Hepatocyte (in vitro differentiated cells): Measurements from ENCODE around the gene ARL2.

Experiments
- CTCF ChIP-seq: fragments of 200-600 bp; sonication (generic); IDR thresholded peaks from 2 replicates; pipeline ENCODE4 v1.5.1; 2016; ENCODE audit warnings: antibody characterized with exemption, mild to moderate bottlenecking; ENCODE audit not compliant: poor library complexity
- EZH2 ChIP-seq: fragments of 200-600 bp; sonication (generic); IDR thresholded peaks from 2 replicates; pipeline ENCODE4 v1.6.1; 2016; ENCODE audit warnings: antibody characterized with exemption, mild to moderate bottlenecking, borderline replicate concordance
- EZH2phosphoT487 ChIP-seq: fragments of 200-600 bp; sonication (generic); IDR thresholded peaks from one replicate; pipeline ENCODE4 v1.6.1; 2018; ENCODE audit warnings: antibody characterized with exemption, mild to moderate bottlenecking, low read depth, moderate library complexity; ENCODE audit not compliant: unreplicated experiment, severe bottlenecking

DNA sequence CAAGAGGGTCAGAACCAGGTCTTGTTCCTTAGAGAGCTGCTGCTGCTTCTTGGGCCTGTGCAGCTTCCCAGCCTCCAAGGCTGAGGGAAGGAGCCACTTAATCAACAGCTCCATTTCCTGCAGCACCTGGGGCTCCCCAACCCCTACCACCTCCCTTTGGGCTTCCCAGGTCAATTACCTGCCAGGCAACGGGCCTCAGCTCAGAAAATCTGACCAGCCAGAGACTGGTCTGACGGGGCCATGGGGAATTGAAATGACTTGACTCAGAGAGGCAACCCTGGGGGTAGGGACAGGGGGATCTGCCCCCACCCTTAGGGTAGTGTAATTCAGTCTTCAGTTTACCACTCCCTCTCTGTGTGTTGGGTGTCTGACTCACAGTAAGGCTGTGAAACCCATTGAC, 37.3 kb upstream of the ARL2 start:
- TF ChIP-seq CTCF, result no peak
- no peak for TF ChIP-seq EZH2
- TF ChIP-seq EZH2phosphoT487, result no peak
